H9 (cell line): ENCODE data around the gene POU3F3. TPM values are rescaled to one million over a fixed set of nuclear protein-coding genes. Genes with fewer than 3 reads are reported as not detected.

ENCODE experiments used
- DNase-seq: peaks from one replicate; pipeline ENCODE4 v3.0.0-alpha.2; 2017
- H2AFZ ChIP-seq: one replicate; pipeline ENCODE4 v1.6.1; 2013; ENCODE audit warnings: mild to moderate bottlenecking, low read length, control low read depth, moderate library complexity
- H2AK5ac ChIP-seq: 2 replicates; pipeline ENCODE4 v1.6.1; 2013; ENCODE audit warnings: low read length, control low read depth, mixed read lengths; ENCODE audit not compliant: insufficient read length
- H2BK120ac ChIP-seq: one replicate; pipeline ENCODE4 v1.6.1; 2013; ENCODE audit warnings: low read depth, mild to moderate bottlenecking, low read length, control low read depth, inconsistent platforms; ENCODE audit not compliant: poor library complexity, severe bottlenecking
- H2BK12ac ChIP-seq: 2 replicates; pipeline ENCODE4 v1.6.1; 2013; ENCODE audit warnings: low read length, control low read depth, mixed read lengths, low read depth; ENCODE audit not compliant: insufficient read length
- H2BK15ac ChIP-seq: 2 replicates; pipeline ENCODE4 v1.6.1; 2013; ENCODE audit warnings: low read depth, low read length, control low read depth
- H2BK20ac ChIP-seq: one replicate; pipeline ENCODE4 v1.6.1; 2013; ENCODE audit warnings: low read depth, mild to moderate bottlenecking, low read length, control low read depth, inconsistent platforms; ENCODE audit not compliant: poor library complexity, severe bottlenecking
- H2BK5ac ChIP-seq: 2 replicates; pipeline ENCODE4 v1.6.1; 2013; ENCODE audit warnings: low read length, control low read depth, mixed read lengths; ENCODE audit not compliant: insufficient read length
- H3K14ac ChIP-seq: 2 replicates; pipeline ENCODE4 v1.6.1; 2013; ENCODE audit warnings: low read length, control low read depth; ENCODE audit not compliant: insufficient read depth
- H3K18ac ChIP-seq: 2 replicates; pipeline ENCODE4 v1.6.1; 2013; ENCODE audit warnings: low read depth, mild to moderate bottlenecking, mixed read lengths, low read length, control low read depth; ENCODE audit not compliant: insufficient read length
- H3K23ac ChIP-seq: 2 replicates; pipeline ENCODE4 v1.6.1; 2013; ENCODE audit warnings: low read length, control low read depth, mixed read lengths, low read depth; ENCODE audit not compliant: insufficient read length
- H3K23me2 ChIP-seq: 2 replicates; pipeline ENCODE4 v1.6.1; 2013; ENCODE audit warnings: low read depth, mild to moderate bottlenecking, mixed read lengths, low read length, control low read depth; ENCODE audit not compliant: insufficient read length, poor library complexity, severe bottlenecking
- H3K27ac ChIP-seq: 2 replicates; pipeline ENCODE4 v1.5.1; 2013; ENCODE audit warnings: low read length, control low read depth, mixed read lengths, low read depth; ENCODE audit not compliant: insufficient read length
- H3K27me3 ChIP-seq: 2 replicates; pipeline ENCODE4 v1.6.1; 2013; ENCODE audit warnings: low read length, control low read depth, inconsistent platforms; ENCODE audit not compliant: insufficient read depth
- H3K4ac ChIP-seq: 2 replicates; pipeline ENCODE4 v1.6.1; 2013; ENCODE audit warnings: low read depth, mild to moderate bottlenecking, control low read depth, inconsistent platforms, low read length, moderate library complexity
- H3K4me1 ChIP-seq: 2 replicates; pipeline ENCODE4 v1.6.1; 2013; ENCODE audit warnings: low read length, control low read depth, inconsistent platforms; ENCODE audit not compliant: insufficient read depth
- H3K4me2 ChIP-seq: 2 replicates; pipeline ENCODE4 v1.6.1; 2013; ENCODE audit warnings: low read length, control low read depth, mixed read lengths; ENCODE audit not compliant: insufficient read length, insufficient read depth
- H3K56ac ChIP-seq: 2 replicates; pipeline ENCODE4 v1.6.1; 2013; ENCODE audit warnings: low read depth, mild to moderate bottlenecking, mixed read lengths, low read length, control low read depth; ENCODE audit not compliant: insufficient read length
- H3K79me1 ChIP-seq: 2 replicates; pipeline ENCODE4 v1.6.1; 2013; ENCODE audit warnings: low read depth, mild to moderate bottlenecking, moderate library complexity, low read length, control low read depth, inconsistent platforms; ENCODE audit not compliant: insufficient read depth, poor library complexity, severe bottlenecking
- H3K79me2 ChIP-seq: 2 replicates; pipeline ENCODE4 v1.6.1; 2013; ENCODE audit warnings: low read length, control low read depth, inconsistent platforms; ENCODE audit not compliant: insufficient read depth
- H3K9ac ChIP-seq: 2 replicates; pipeline ENCODE4 v1.6.1; 2013; ENCODE audit warnings: low read length, control low read depth, mixed read lengths; ENCODE audit not compliant: insufficient read length; ENCODE audit errors: extremely low read depth
- H3K9me3 ChIP-seq: one replicate; pipeline ENCODE4 v1.6.1; 2013; ENCODE audit warnings: low read depth, low read length, inconsistent platforms; ENCODE audit not compliant: control insufficient read depth
- H3T11ph ChIP-seq: one replicate; pipeline ENCODE4 v1.6.1; 2013; ENCODE audit warnings: mild to moderate bottlenecking, low read length, control low read depth, inconsistent platforms
- H4K20me1 ChIP-seq: one replicate; pipeline ENCODE4 v1.6.1; 2013; ENCODE audit not compliant: control insufficient read depth, insufficient read length, insufficient read depth
- H4K5ac ChIP-seq: 2 replicates; pipeline ENCODE4 v1.6.1; 2013; ENCODE audit warnings: low read depth, mild to moderate bottlenecking, mixed read lengths, low read length, control low read depth; ENCODE audit not compliant: insufficient read length
- H4K8ac ChIP-seq: replicated peaks from 2 replicates; pipeline ENCODE4 v1.6.1; 2013; ENCODE audit warnings: low read length, control low read depth, mixed read lengths, low read depth; ENCODE audit not compliant: insufficient read length
- H4K91ac ChIP-seq: 2 replicates; pipeline ENCODE4 v1.6.1; 2013; ENCODE audit warnings: low read depth, mild to moderate bottlenecking, moderate library complexity, mixed read lengths, low read length, control low read depth; ENCODE audit not compliant: insufficient read length
- H3K27ac Mint-ChIP-seq, 3 experiments: 2 replicates in 2 of 3; 3 replicates in 1 of 3; pipeline ENCODE4 v1.8.0; 2020 to 2021; ENCODE audit warnings: mixed read lengths in 3 of 3, mild to moderate bottlenecking in 1 of 3, moderate library complexity in 1 of 3
- H3K27me3 Mint-ChIP-seq: 2 replicates; pipeline ENCODE4 v1.8.0; 2021; ENCODE audit warnings: low read depth, mild to moderate bottlenecking, moderate library complexity, mixed read lengths
- H3K36me3 Mint-ChIP-seq, 3 experiments: 2 replicates in 2 of 3; 3 replicates in 1 of 3; pipeline ENCODE4 v1.8.0; 2020 to 2021; ENCODE audit warnings: low read depth in 3 of 3, mixed read lengths in 3 of 3; ENCODE audit not compliant: insufficient read depth in 1 of 3
- H3K4me1 Mint-ChIP-seq, 2 experiments: 2 replicates each; pipeline ENCODE4 v1.8.0; 2020; ENCODE audit warnings: mixed read lengths in 2 of 2
- H3K4me3 Mint-ChIP-seq, 2 experiments: 2 replicates in 1 of 2; 3 replicates in 1 of 2; pipeline ENCODE4 v1.8.0; 2020 to 2021; ENCODE audit warnings: mild to moderate bottlenecking in 2 of 2, mixed read lengths in 2 of 2, moderate library complexity in 1 of 2
- H3K9me3 Mint-ChIP-seq, 2 experiments: 2 replicates in 1 of 2; 3 replicates in 1 of 2; pipeline ENCODE4 v1.8.0; 2020; ENCODE audit warnings: mild to moderate bottlenecking in 2 of 2, mixed read lengths in 2 of 2, moderate library complexity in 1 of 2
- CTCF ChIP-seq: fragments of 200-600 bp; sonication (generic); conservative IDR thresholded peaks from 3 replicates; pipeline ENCODE4 v1.8.0; 2021; ENCODE audit warnings: antibody characterized with exemption, mild to moderate bottlenecking
- WGBS: extraction: QIAGEN DNeasy Blood & Tissue Kit; methylation state at CpG from one replicate; pipeline ENCODE4 v1.1.7; 2013; ENCODE audit warnings: missing lambda C conversion rate, low lambda C conversion rate, mixed read lengths; ENCODE audit not compliant: insufficient read length; ENCODE audit errors: extremely low coverage; 5-methylcytosine and 5-hydroxymethylcytosine counted together
- total RNA-seq: library from RNA; stranded (reverse); gene quantifications from 2 replicates; pipeline ENCODE4 v1.2.1, GENCODE V29; 2021

POU3F3 gene
- total RNA-seq, 1 experiment from 2014 or later = not detected

- WGBS = no CpG with 5 or more reads among the region's 5 CpGs
Measured at GRCh38 chr2:104885119-104885782, 31.3 kb downstream of the POU3F3 start.

More at GRCh38 chr2:104885119-104885782, 31.3 kb downstream of the POU3F3 start:
- no peak overlapping the region for H3K27ac Mint-ChIP-seq
- Histone ChIP-seq H2AFZ (no peak overlapping the region), H3K18ac (no peak overlapping the region), H3K4me1 (no peaks in the 10 kb centered on the region), H3K9ac (no peak overlapping the region), H3K79me2 (no peaks in the 10 kb centered on the region), H2BK20ac (no peak overlapping the region), H3K9me3 (no peaks in the 10 kb centered on the region), H4K8ac (no peak overlapping the region), H3T11ph (no peak overlapping the region), H2BK5ac (no peak overlapping the region), H3K4me2 (no peak overlapping the region), H3K27me3 (no peaks in the 10 kb centered on the region), H3K79me1 (no peaks in the 10 kb centered on the region), H3K23ac (no peak overlapping the region), H4K5ac (no peak overlapping the region), H4K91ac (no peak overlapping the region), H3K56ac (no peak overlapping the region), H3K14ac (no peak overlapping the region), H4K20me1 (no peaks in the 10 kb centered on the region), H3K23me2 (no peaks in the 10 kb centered on the region), H3K4ac (no peak overlapping the region), H2BK15ac (no peak overlapping the region), H2BK120ac (no peak overlapping the region), H2BK12ac (no peak overlapping the region), H2AK5ac (no peak overlapping the region), H3K27ac (no peak overlapping the region)
- H3K27me3 Mint-ChIP-seq = peaks cover 45% of the 10 kb centered on the region
- H3K36me3 Mint-ChIP-seq = no peaks in the 10 kb centered on the region
- H3K4me3 Mint-ChIP-seq = no peak overlapping the region
- no peak for DNase-seq
- peaks cover 22 to 25% of the 10 kb centered on the region in 2 experiments for H3K4me1 Mint-ChIP-seq
- TF ChIP-seq CTCF = no peak
- H3K9me3 Mint-ChIP-seq = no peaks in the 10 kb centered on the region; a peak in 2 of 5 replicates
